GM12878 (cell line): ENCODE results near the gene PRKG1. TPM values are rescaled to one million over a fixed set of nuclear protein-coding genes. Genes with fewer than 3 reads are reported as not detected.

Source experiments
- ATAC-seq: fragments of 200-7000 bp; cut with Tn5 transposase; 3 replicates; pipeline ENCODE4 v1.9.1; 2020; ENCODE audit warnings: mild to moderate bottlenecking, moderate library complexity
- BruUV-seq: library from RNA; stranded (reverse); fragments of 400-500 nt; replicated peaks from 2 replicates; lab custom pipeline; 2021; lab: Mats Ljungman, UMichigan
- CTCF ChIA-PET: fragments of 300-600 bp; sonication (Branson Sonifier 250); formaldehyde crosslinking; extraction: SDS; loops from one replicate; lab custom pipeline; 2021; ENCODE audit warnings: inconsistent platforms; lab: Yijun Ruan, JAX
- POLR2A ChIA-PET: fragments of 350-600 bp; formaldehyde crosslinking; extraction: SDS; loops from one replicate; lab custom pipeline; 2021; ENCODE audit warnings: inconsistent platforms; lab: Charles Lee
- RAD21 ChIA-PET: fragments of 300-600 bp; sonication (Branson Sonifier 250); formaldehyde crosslinking; loops from one replicate; lab custom pipeline; 2023; ENCODE audit warnings: antibody characterized with exemption; ENCODE audit not compliant: unreplicated experiment; lab: Charles Lee
- SMC1A ChIA-PET: fragments of 300-600 bp; sonication (Branson Sonifier 250); formaldehyde crosslinking; loops from one replicate; lab custom pipeline; 2023; ENCODE audit not compliant: unreplicated experiment, uncharacterized antibody; lab: Charles Lee
- DNase-seq: peaks from one replicate; pipeline ENCODE4 v3.0.0-alpha.2; 2011; ENCODE audit warnings: low read depth, low spot score
- FAIRE-seq: peaks from 3 replicates; lab custom pipeline; 2011; peaks lifted over from hg19 to GRCh38; lab: Jason Lieb, UNC
- H2AFZ ChIP-seq: 2 replicates; pipeline ENCODE4 v1.6.0; 2011; ENCODE audit warnings: low read depth, low read length, control low read depth; ENCODE audit not compliant: control insufficient read depth
- H3K27ac ChIP-seq: 2 replicates; pipeline ENCODE4 v1.5.1; 2011; ENCODE audit warnings: control low read depth; ENCODE audit not compliant: control insufficient read depth, insufficient read depth
- H3K27me3 ChIP-seq, 2 experiments: replicated peaks in 1 of 2; 2 replicates each; pipeline versions ENCODE4 v1.6.0 to v1.6.1; 2011; ENCODE audit warnings: low read length in 1 of 2; ENCODE audit not compliant: control insufficient read depth in 2 of 2, insufficient read depth in 2 of 2
- H3K36me3 ChIP-seq, 2 experiments: 2 replicates each; pipeline ENCODE4 v1.5.1; 2011; ENCODE audit warnings: low read length in 1 of 2; ENCODE audit not compliant: control insufficient read depth in 2 of 2, insufficient read depth in 2 of 2
- H3K4me1 ChIP-seq: 2 replicates; pipeline ENCODE4 v1.6.1; 2011; ENCODE audit warnings: mild to moderate bottlenecking, low read length, moderate library complexity, mixed read lengths; ENCODE audit not compliant: control insufficient read depth, insufficient read depth
- H3K4me2 ChIP-seq: 2 replicates; pipeline ENCODE4 v1.6.0; 2011; ENCODE audit warnings: control low read depth; ENCODE audit not compliant: control insufficient read depth, insufficient read depth
- H3K4me3 ChIP-seq: fragments of 200-600 bp; sonication (generic); 2 replicates; pipeline ENCODE4 v1.5.1; 2016
- H3K79me2 ChIP-seq: 2 replicates; pipeline ENCODE4 v1.6.0; 2011; ENCODE audit warnings: low read length; ENCODE audit not compliant: control insufficient read depth, insufficient read depth
- H3K9ac ChIP-seq: 2 replicates; pipeline ENCODE4 v1.8.0; 2011; ENCODE audit warnings: low read length, control low read depth, mixed read lengths; ENCODE audit not compliant: control insufficient read depth, insufficient read depth
- H3K9me3 ChIP-seq: replicated peaks from 3 replicates; pipeline ENCODE4 v1.5.1; 2011; ENCODE audit warnings: mild to moderate bottlenecking, low read length; ENCODE audit not compliant: control insufficient read depth, insufficient read depth
- H4K20me1 ChIP-seq: 2 replicates; pipeline ENCODE4 v1.6.0; 2011; ENCODE audit not compliant: control insufficient read depth, insufficient read depth
- BCL11A ChIP-seq: IDR thresholded peaks from 2 replicates; pipeline ENCODE4 v1.6.1; 2011; ENCODE audit warnings: low read depth, low read length
- CHD1 ChIP-seq: IDR thresholded peaks from 2 replicates; pipeline ENCODE4 v1.6.1; 2012; ENCODE audit warnings: low read depth, low read length, improper control_type of control experiment
- ESRRA ChIP-seq: IDR thresholded peaks from 2 replicates; pipeline ENCODE4 v1.6.1; 2012; ENCODE audit warnings: mild to moderate bottlenecking, low read length, improper control_type of control experiment
- GATAD2B ChIP-seq: fragments of 450-650 bp; conservative IDR thresholded peaks from 2 replicates; pipeline ENCODE4 v1.6.1; 2017; ENCODE audit warnings: low read depth, mild to moderate bottlenecking, moderate library complexity
- HDAC2 ChIP-seq: fragments of 200-600 bp; sonication (generic); IDR thresholded peaks from 2 replicates; pipeline ENCODE4 v1.6.1; 2017
- JUNB ChIP-seq: IDR thresholded peaks from 2 replicates; pipeline ENCODE4 v1.6.1; 2016; ENCODE audit warnings: antibody characterized with exemption, mild to moderate bottlenecking
- KDM1A ChIP-seq: fragments of 200-600 bp; sonication (generic); IDR thresholded peaks from 2 replicates; pipeline ENCODE4 v1.6.1; 2016; ENCODE audit warnings: borderline replicate concordance
- MLLT1 ChIP-seq: fragments of 450-650 bp; IDR thresholded peaks from 2 replicates; pipeline ENCODE4 v1.6.1; 2016; ENCODE audit warnings: mild to moderate bottlenecking
- MXI1 ChIP-seq: fragments of 150-350 bp; IDR thresholded peaks from 2 replicates; pipeline ENCODE4 v1.6.1; 2011; ENCODE audit warnings: low read depth, mild to moderate bottlenecking, inconsistent platforms, low read length, improper control_type of control experiment
- MYB ChIP-seq: fragments of 150-350 bp; IDR thresholded peaks from 2 replicates; pipeline ENCODE4 v1.6.1; 2014; ENCODE audit warnings: mild to moderate bottlenecking, low read depth, low read length, borderline replicate concordance
- NBN ChIP-seq: fragments of 450-650 bp; IDR thresholded peaks from 2 replicates; pipeline ENCODE4 v1.6.1; 2016
- POLR2A ChIP-seq: IDR thresholded peaks from 2 replicates; pipeline ENCODE4 v1.6.1; 2011; ENCODE audit warnings: low read depth, mild to moderate bottlenecking, low read length
- POU2F2 ChIP-seq: IDR thresholded peaks from 3 replicates; pipeline ENCODE4 v1.6.1; 2011; ENCODE audit warnings: low read depth, mild to moderate bottlenecking, low read length, borderline replicate concordance
- RAD51 ChIP-seq: fragments of 450-650 bp; IDR thresholded peaks from 2 replicates; pipeline ENCODE4 v1.6.1; 2016; ENCODE audit warnings: moderate library complexity, mild to moderate bottlenecking, inconsistent platforms
- RB1 ChIP-seq: fragments of 450-650 bp; formaldehyde crosslinking; IDR thresholded peaks from 2 replicates; pipeline ENCODE4 v1.6.1; 2017; ENCODE audit warnings: mild to moderate bottlenecking, borderline replicate concordance
- REST ChIP-seq: IDR thresholded peaks from 2 replicates; pipeline ENCODE4 v1.6.1; 2012; ENCODE audit warnings: mild to moderate bottlenecking, low read depth, low read length
- RUNX3 ChIP-seq: IDR thresholded peaks from 2 replicates; pipeline ENCODE4 v1.6.1; 2012; ENCODE audit warnings: low read length, inconsistent platforms
- TCF3 ChIP-seq: IDR thresholded peaks from 2 replicates; pipeline ENCODE4 v1.6.1; 2012; ENCODE audit warnings: low read depth, mild to moderate bottlenecking, low read length, borderline replicate concordance; ENCODE audit not compliant: insufficient read depth
- YY1 ChIP-seq: IDR thresholded peaks from 2 replicates; pipeline ENCODE4 v1.6.1; 2011; ENCODE audit warnings: low read depth, mild to moderate bottlenecking, low read length
- ZBTB4 ChIP-seq: fragments of 450-650 bp; formaldehyde crosslinking; IDR thresholded peaks from 2 replicates; pipeline ENCODE4 v1.4.0; 2022; ENCODE audit warnings: mild to moderate bottlenecking, moderate library complexity
- WGBS: methylation state at CpG from one replicate; pipeline ENCODE4 v1.1.6; 2016; ENCODE audit warnings: low lambda C conversion rate; ENCODE audit not compliant: insufficient replicate concordance, insufficient coverage; ENCODE audit errors: missing lambda C conversion rate; 5-methylcytosine and 5-hydroxymethylcytosine counted together
- in situ Hi-C: fragments of 300-500 bp; cut with MboI; formaldehyde crosslinking; loops from 9 replicates; pipeline ENCODE4 v1.14.3; 2018; ENCODE audit warnings: mixed read lengths
- intact Hi-C: fragments of 100-400 bp; cut with micrococcal nuclease; formaldehyde crosslinking; loops from one replicate; pipeline ENCODE4 v1.14.2; 2022; ENCODE audit not compliant: unreplicated experiment
- polyA plus RNA-seq, 11 experiments: library from polyadenylated mRNA; depleted of rRNA in 4 of 11; unstranded in 6 of 11; stranded (reverse) in 5 of 11; fragments of >200 nt; fragmentation: Nextera tagmentation in 4 of 11; fragmentation: Illumina TruSeq in 1 of 11; extraction: Ambion mirVana in 4 of 11; extraction: Trizol in 1 of 11; gene quantifications; 1 replicate in 1 of 11; 2 replicates in 10 of 11; pipeline versions ENCODE4 v1.2.1 to v1.2.3, GENCODE V29; 2011 to 2016; ENCODE audit warnings: inconsistent platforms in 2 of 11, missing spikeins in 2 of 11, low read depth in 1 of 11
- total RNA-seq, 4 experiments: library from RNA; depleted of rRNA in 3 of 4; stranded (reverse); fragments of >200 nt in 3 of 4; fragmentation: Illumina TruSeq in 1 of 4; extraction: Trizol in 1 of 4; gene quantifications; 2 replicates each; pipeline versions ENCODE4 v1.2.1 to v1.2.3, GENCODE V29; 2013 to 2021

The PRKG1 gene
- total and polyA plus RNA-seq, 10 of the 15 experiments (the other 5 are each of a cell fraction or from before 2014, with no cell fraction given), result 0.04 to 0.05 TPM; not detected in 8

- TF ChIP-seq POLR2A (no peak), YY1 (no peak), GATAD2B (no peak), CHD1 (no peak), MXI1 (no peak), NBN (no peak), BCL11A (no peak), MLLT1 (no peak), MYB (no peak), RUNX3 (no peak), TCF3 (no peak), HDAC2 (no peak), REST (no peak), RAD51 (no peak), KDM1A (no peak), RB1 (no peak), POU2F2 (no peak), ESRRA (no peak), ZBTB4 (no peak), JUNB (no peak)
- DNase-seq (no peak), FAIRE-seq (no peak), ATAC-seq (no peak)
- Histone ChIP-seq H3K27ac (no peak overlapping the region), H4K20me1 (no peaks in the 10 kb centered on the region), H2AFZ (no peak overlapping the region), H3K79me2 (no peaks in the 10 kb centered on the region), H3K27me3 (no peaks in the 10 kb centered on the region), H3K9ac (no peak overlapping the region), H3K9me3 (no peaks in the 10 kb centered on the region), H3K36me3 (no peaks in the 10 kb centered on the region), H3K4me1 (no peaks in the 10 kb centered on the region), H3K4me3 (no peak overlapping the region), H3K4me2 (no peak overlapping the region)
- ChIA-PET SMC1A (no interaction called here), CTCF (no interaction called here), RAD21 (no interaction called here), POLR2A (no interaction called here)
- BruUV-seq, result no TSS peak
- intact Hi-C loops (no loop called here), in situ Hi-C loops (no loop called here)
- WGBS, result 0% methylated on average over 3 of the region's 3 CpGs
Measured at GRCh38 chr10:52074505-52075026, 1000.3 kb downstream of the PRKG1 start.
